ENCODE results near the gene KCNIP4.

DNA sequence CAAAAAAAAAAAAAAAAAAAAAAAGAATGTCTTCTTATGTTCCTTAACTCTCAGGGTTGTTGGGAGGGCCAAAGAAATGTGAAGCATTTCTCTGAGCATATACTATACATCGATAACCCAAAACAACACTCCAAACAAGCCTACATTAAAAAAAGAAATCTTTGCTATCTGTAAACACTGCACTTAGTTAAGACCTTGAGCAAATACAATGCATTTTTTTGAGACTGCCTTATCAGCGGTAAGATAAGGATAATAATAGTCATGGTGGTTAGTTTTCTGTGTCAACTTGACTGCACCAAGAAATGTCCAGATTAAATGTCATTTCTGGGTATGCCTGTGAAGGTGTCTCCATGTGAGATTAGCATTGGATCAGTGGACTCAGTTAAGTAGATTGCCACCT lies 706.4 kb downstream of the KCNIP4 start:
- TF ChIP-seq POLR2AphosphoS5 (IDR thresholded peaks at IDR 0.05) (no peak), CTCF (IDR thresholded peaks at IDR 0.05) (no peak), POLR2A (IDR thresholded peaks at IDR 0.05) (no peak)
